ENCODE results near the gene SMC1B. TPM values are rescaled to one million over a fixed set of nuclear protein-coding genes. Genes with fewer than 3 reads are reported as not detected.
A peak's percentile ranks its signal among the peaks of the same experiment; 100 is the strongest.

SMC1B gene
- total RNA-seq, 1 experiment from 2014 or later: 0.31 TPM

DNA sequence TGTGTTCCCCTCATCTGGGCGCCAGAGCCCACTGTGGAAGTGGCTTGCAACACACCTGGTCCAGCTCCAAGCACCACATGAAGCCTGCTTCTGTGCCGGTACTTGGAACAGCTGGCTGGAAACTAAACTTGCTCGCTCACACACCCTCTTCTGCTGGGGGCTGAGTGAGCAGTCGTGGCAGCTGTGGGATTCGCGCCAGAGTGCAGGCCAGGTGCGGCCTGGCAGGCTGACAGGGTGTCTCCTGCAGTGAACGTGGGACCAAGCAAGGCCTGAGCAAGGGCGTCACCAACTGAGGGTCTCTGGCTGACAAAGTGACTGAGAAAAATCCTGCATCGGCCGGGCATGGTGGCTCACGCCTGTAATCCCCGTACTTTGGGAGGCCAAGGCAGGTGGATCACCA is 15.2 kb downstream of the SMC1B start:
- POLR2A ChIA-PET (ENCODE audit: unreplicated experiment): no interaction called here
- no peaks in the 10 kb centered on the region for H3K4me1 ChIP-seq (replicated peaks; ENCODE audit: insufficient read depth)
- TF ChIP-seq, protein P1, sequence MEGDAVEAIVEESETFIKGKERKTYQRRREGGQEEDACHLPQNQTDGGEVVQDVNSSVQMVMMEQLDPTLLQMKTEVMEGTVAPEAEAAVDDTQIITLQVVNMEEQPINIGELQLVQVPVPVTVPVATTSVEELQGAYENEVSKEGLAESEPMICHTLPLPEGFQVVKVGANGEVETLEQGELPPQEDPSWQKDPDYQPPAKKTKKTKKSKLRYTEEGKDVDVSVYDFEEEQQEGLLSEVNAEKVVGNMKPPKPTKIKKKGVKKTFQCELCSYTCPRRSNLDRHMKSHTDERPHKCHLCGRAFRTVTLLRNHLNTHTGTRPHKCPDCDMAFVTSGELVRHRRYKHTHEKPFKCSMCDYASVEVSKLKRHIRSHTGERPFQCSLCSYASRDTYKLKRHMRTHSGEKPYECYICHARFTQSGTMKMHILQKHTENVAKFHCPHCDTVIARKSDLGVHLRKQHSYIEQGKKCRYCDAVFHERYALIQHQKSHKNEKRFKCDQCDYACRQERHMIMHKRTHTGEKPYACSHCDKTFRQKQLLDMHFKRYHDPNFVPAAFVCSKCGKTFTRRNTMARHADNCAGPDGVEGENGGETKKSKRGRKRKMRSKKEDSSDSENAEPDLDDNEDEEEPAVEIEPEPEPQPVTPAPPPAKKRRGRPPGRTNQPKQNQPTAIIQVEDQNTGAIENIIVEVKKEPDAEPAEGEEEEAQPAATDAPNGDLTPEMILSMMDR (conservative IDR thresholded peaks at IDR 0.05): no peak
- TF ChIP-seq EZH2 (IDR thresholded peaks at IDR 0.05; ENCODE audit: low read depth): no peak
- H3K27me3 ChIP-seq (ENCODE audit: insufficient read depth, low read depth): no peaks in the 10 kb centered on the region
- intact Hi-C loops (cut with micrococcal nuclease; ENCODE audit: unreplicated experiment): no loop called here
- H3K27ac ChIP-seq: no peak overlapping the region
- H3K79me2 ChIP-seq (ENCODE audit: low read depth): no peaks in the 10 kb centered on the region
- BruUV-seq (replicated peaks): no TSS peak
- H4K20me1 ChIP-seq (ENCODE audit: insufficient read depth): no peaks in the 10 kb centered on the region
- H3K9me2 ChIP-seq (ENCODE audit: insufficient read depth): no peaks in the 10 kb centered on the region
- H3K4me2 ChIP-seq: no peak overlapping the region
- CTCF ChIA-PET: no interaction called here
- H3K36me3 ChIP-seq (ENCODE audit: low read depth): no peaks in the 10 kb centered on the region
- H3F3A ChIP-seq (ENCODE audit: insufficient read depth, low read depth): no peaks in the 10 kb centered on the region
- H3K4me3 ChIP-seq: no peak overlapping the region
- DNase-seq: no peak
- no peaks in the 10 kb centered on the region for H3K9me3 ChIP-seq (ENCODE audit: insufficient read depth, low read depth)
- no peak overlapping the region for H2AFZ ChIP-seq

DNA sequence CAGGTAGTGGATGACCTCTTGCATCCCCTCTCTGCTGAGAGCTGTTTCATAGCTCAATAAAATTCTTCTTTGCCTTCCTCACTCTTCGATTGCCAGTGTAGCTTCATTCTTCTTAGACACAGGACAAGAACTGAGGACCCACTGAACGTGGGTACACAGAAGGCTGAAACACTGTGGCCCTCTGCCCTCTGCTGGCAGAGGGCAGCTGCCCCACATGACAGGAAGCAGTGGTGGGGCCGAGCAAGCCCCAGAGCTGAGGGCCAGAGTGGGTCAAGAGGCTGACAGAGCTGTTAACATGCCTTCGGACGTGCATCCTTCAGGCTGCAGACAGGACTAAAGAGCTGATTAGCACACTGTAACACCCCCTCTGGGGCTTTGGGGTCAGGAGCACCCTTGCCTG is 15.6 kb downstream of the SMC1B start:
- Histone ChIP-seq H4K20me1 (ENCODE audit: insufficient read depth) (no peaks in the 10 kb centered on the region), H3K36me3 (ENCODE audit: low read depth) (no peaks in the 10 kb centered on the region), H3K4me2 (no peak overlapping the region), H2AFZ (no peak overlapping the region), H3F3A (ENCODE audit: insufficient read depth, low read depth) (no peaks in the 10 kb centered on the region), H3K9me2 (ENCODE audit: insufficient read depth) (no peaks in the 10 kb centered on the region), H3K79me2 (ENCODE audit: low read depth) (no peaks in the 10 kb centered on the region), H3K4me3 (no peak overlapping the region), H3K27ac (no peak overlapping the region), H3K4me1 (replicated peaks; ENCODE audit: insufficient read depth) (no peaks in the 10 kb centered on the region), H3K27me3 (ENCODE audit: insufficient read depth, low read depth) (no peaks in the 10 kb centered on the region), H3K9me3 (ENCODE audit: insufficient read depth, low read depth) (no peaks in the 10 kb centered on the region)
- POLR2A ChIA-PET (ENCODE audit: unreplicated experiment): no interaction called here
- TF ChIP-seq, protein P1 (conservative IDR thresholded peaks at IDR 0.05): no peak
- no peak for TF ChIP-seq EZH2 (IDR thresholded peaks at IDR 0.05; ENCODE audit: low read depth)
- CTCF ChIA-PET: no interaction called here
- intact Hi-C loops (cut with micrococcal nuclease; ENCODE audit: unreplicated experiment): no loop called here
- BruUV-seq (replicated peaks): no TSS peak
- DNase-seq: no peak

DNA sequence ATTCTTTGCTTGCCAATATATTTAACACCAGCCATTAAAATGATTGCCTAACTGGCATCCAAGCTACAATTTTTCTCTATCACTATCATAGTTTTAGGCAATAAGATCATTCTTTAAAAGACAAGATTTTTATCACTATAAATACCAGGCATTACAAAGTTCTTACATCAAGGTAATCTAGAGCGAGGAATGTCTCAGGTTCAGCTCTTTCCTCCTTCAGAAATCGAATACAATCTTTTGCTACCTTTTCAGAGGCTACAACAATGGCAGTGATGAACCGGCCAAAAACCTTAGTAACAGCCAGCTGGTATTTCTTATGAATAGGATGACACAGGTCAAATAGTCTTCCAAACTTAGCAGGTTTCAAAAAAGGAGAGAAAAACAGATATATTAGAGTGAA is 23.9 kb downstream of the SMC1B start:
- intact Hi-C loops (cut with micrococcal nuclease; ENCODE audit: unreplicated experiment): no loop called here
- Histone ChIP-seq H3K27me3 (ENCODE audit: insufficient read depth, low read depth) (no peaks in the 10 kb centered on the region), H3K4me3 (no peak overlapping the region), H2AFZ (no peak overlapping the region), H3K79me2 (ENCODE audit: low read depth) (no peaks in the 10 kb centered on the region), H3K4me2 (no peak overlapping the region), H3K9me3 (ENCODE audit: insufficient read depth, low read depth) (no peaks in the 10 kb centered on the region), H3K36me3 (ENCODE audit: low read depth) (no peaks in the 10 kb centered on the region), H3K9me2 (ENCODE audit: insufficient read depth) (no peaks in the 10 kb centered on the region), H4K20me1 (ENCODE audit: insufficient read depth) (no peaks in the 10 kb centered on the region), H3K27ac (no peak overlapping the region), H3K4me1 (replicated peaks; ENCODE audit: insufficient read depth) (no peaks in the 10 kb centered on the region), H3F3A (ENCODE audit: insufficient read depth, low read depth) (no peaks in the 10 kb centered on the region)
- no peak for TF ChIP-seq EZH2 (IDR thresholded peaks at IDR 0.05; ENCODE audit: low read depth)
- TF ChIP-seq, protein P1 (conservative IDR thresholded peaks at IDR 0.05): no peak
- BruUV-seq (replicated peaks): no TSS peak
- peak in 1 of 2 experiments; percentile 38 for DNase-seq
- CTCF ChIA-PET: no interaction called here
- POLR2A ChIA-PET (ENCODE audit: unreplicated experiment): interaction anchor here (0.6 kb wide), 1 partner anchor 105 kb away, joined by 8 read pairs; the partner anchor contains the start of gene UPK3A
